ENCODE data around the gene PICALM.
"Not testable (repeated sequence)": the region's sequence is repeated elsewhere in the genome, so short reads cannot be mapped to it uniquely, and the experiment has no call there.

DNA sequence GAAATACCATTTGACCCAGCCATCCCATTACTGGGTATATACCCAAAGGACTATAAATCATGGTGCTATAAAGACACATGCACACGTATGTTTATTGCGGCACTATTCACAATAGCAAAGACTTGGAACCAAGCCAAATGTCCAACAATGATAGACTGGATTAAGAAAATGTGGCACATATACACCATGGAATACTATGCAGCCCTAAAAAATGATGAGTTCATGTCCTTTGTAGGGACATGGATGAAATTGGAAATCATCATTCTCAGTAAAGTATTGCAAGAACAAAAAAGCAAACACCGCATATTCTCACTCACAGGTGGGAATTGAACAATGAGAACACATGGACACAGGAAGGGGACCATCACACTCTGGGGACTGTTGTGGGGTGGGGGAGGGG is 37.1 kb upstream of the PICALM start:
- TF ChIP-seq, protein P1, sequence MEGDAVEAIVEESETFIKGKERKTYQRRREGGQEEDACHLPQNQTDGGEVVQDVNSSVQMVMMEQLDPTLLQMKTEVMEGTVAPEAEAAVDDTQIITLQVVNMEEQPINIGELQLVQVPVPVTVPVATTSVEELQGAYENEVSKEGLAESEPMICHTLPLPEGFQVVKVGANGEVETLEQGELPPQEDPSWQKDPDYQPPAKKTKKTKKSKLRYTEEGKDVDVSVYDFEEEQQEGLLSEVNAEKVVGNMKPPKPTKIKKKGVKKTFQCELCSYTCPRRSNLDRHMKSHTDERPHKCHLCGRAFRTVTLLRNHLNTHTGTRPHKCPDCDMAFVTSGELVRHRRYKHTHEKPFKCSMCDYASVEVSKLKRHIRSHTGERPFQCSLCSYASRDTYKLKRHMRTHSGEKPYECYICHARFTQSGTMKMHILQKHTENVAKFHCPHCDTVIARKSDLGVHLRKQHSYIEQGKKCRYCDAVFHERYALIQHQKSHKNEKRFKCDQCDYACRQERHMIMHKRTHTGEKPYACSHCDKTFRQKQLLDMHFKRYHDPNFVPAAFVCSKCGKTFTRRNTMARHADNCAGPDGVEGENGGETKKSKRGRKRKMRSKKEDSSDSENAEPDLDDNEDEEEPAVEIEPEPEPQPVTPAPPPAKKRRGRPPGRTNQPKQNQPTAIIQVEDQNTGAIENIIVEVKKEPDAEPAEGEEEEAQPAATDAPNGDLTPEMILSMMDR (IDR thresholded peaks at IDR 0.05) = not testable (repeated sequence)
- not testable (repeated sequence) for TF ChIP-seq POLR2A (IDR thresholded peaks at IDR 0.05)
